ENCODE results near the gene UPF2.

DNA sequence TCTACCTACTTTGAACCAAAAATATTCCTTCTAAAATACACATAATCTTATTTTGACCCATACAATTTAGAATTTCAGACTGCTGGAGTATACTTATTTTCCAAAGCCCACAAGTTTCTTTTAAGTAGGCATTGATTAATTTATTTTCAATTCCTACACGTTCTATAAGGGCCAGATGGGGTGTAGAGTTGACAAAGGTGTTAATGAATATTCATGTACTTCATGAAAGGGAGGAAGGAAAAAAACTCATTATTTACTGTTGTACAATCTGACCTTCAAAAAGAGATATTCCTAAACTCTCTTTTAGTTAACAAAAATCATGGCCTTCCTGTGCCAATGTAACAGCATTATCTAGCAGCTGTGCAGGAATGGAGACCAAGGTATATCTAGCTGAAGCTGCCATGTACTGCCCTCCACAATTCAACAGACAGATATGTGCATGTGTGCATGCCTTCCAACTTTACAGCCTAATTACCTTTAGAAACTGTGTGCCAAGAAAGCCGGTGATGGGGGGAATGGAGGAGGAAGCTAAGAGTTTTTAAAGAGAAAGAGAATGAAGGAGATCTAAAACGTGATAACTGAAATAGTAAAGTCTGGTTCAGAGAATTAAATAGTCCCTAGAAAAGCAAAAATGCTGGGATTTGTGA, 108.9 kb downstream of the UPF2 start:
- TF ChIP-seq POLR2AphosphoS5 (IDR thresholded peaks at IDR 0.05; ENCODE audit: low read depth, low read length) (no peak), TAF1 (IDR thresholded peaks at IDR 0.05; ENCODE audit: borderline replicate concordance, low read depth, low read length) (no peak), POLR2A (IDR thresholded peaks at IDR 0.05; ENCODE audit: low read depth, low read length) (no peak)

Data from GM12892 (cell line).